Stomach (tissue), 9 donors: ENCODE data around the gene ETNK2. TPM values are rescaled to one million over a fixed set of nuclear protein-coding genes. Genes with fewer than 3 reads are reported as not detected.

Experiments
- DNase-seq, 2 donors: peaks; one replicate each; pipeline versions ENCODE4 v3.0.0 to v3.0.0-alpha.2; 2013 to 2019
- H3K27ac ChIP-seq, 5 donors: fragments of 200-600 bp in 4 of 5; sonication (generic) in 4 of 5; one replicate each; pipeline ENCODE4 v1.5.1; 2013 to 2019; ENCODE audit warnings: mild to moderate bottlenecking in 1 of 5, moderate library complexity in 1 of 5
- H3K27me3 ChIP-seq, 3 donors: fragments of 200-600 bp; sonication (generic); one replicate each; pipeline ENCODE4 v1.5.1; 2017 to 2019; ENCODE audit warnings: mixed run types in 1 of 3
- H3K36me3 ChIP-seq, 4 donors: fragments of 200-600 bp; sonication (generic); 1 replicate in 3 of 4; 2 replicates in 1 of 4; pipeline ENCODE4 v1.5.1; 2016 to 2019
- H3K4me1 ChIP-seq, 4 donors: fragments of 200-600 bp; sonication (generic); one replicate each; pipeline ENCODE4 v1.5.1; 2016 to 2019
- H3K4me3 ChIP-seq, 4 donors: fragments of 200-600 bp; sonication (generic) in 3 of 4; one replicate each; pipeline ENCODE4 v1.5.1; 2016 to 2019; ENCODE audit warnings: mild to moderate bottlenecking in 1 of 4
- H3K9me3 ChIP-seq, 4 donors: fragments of 200-600 bp; sonication (generic); one replicate each; pipeline ENCODE4 v1.5.1; 2016 to 2019
- EP300 ChIP-seq: sonication (generic); formaldehyde crosslinking; IDR thresholded peaks from one replicate; pipeline ENCODE4 v1.6.1; 2017; ENCODE audit warnings: antibody characterized with exemption
- POLR2A ChIP-seq, 4 donors: fragments of 450-650 bp; IDR thresholded peaks; one replicate each; pipeline ENCODE4 v1.6.1; 2016; ENCODE audit warnings: antibody characterized with exemption in 4 of 4, control low read depth in 2 of 4, mild to moderate bottlenecking in 1 of 4, moderate library complexity in 1 of 4
- POLR2AphosphoS5 ChIP-seq, 3 donors: sonication (generic); formaldehyde crosslinking; IDR thresholded peaks; one replicate each; pipeline ENCODE4 v1.6.1; 2016; ENCODE audit warnings: antibody characterized with exemption in 3 of 3
- WGBS, 5 donors: extraction: QIAGEN DNeasy Blood & Tissue Kit in 3 of 5; methylation state at CpG; one replicate each; pipeline versions ENCODE4 v1.1.5 to v1.1.7; 2013 to 2018; 5-methylcytosine and 5-hydroxymethylcytosine counted together
- intact Hi-C: fragments of 100-400 bp; cut with DNase I; formaldehyde crosslinking; loops from one replicate; pipeline ENCODE4 v1.15.1; 2023; ENCODE audit warnings: low total_unique reads
- polyA plus RNA-seq, 3 donors: library from polyadenylated mRNA; stranded (reverse); fragments of 200-250 nt; gene quantifications; one replicate each; pipeline ENCODE4 v1.2.3, GENCODE V29; 2013
- total RNA-seq, 5 donors: library from RNA; depleted of rRNA; stranded (reverse); fragments of >200 nt; gene quantifications; one replicate each; pipeline versions ENCODE4 v1.1.0 to v1.2.3, GENCODE V29; 2014 to 2016
- TF ChIP-seq, protein P1 (sequence below), 7 experiments: fragments of 450-650 bp in 4 of 7; fragments of 200-600 bp in 3 of 7; sonication (generic) in 3 of 7; IDR thresholded peaks; one replicate each; pipeline ENCODE4 v1.5.1; 2016 to 2019; ENCODE audit warnings: antibody characterized with exemption in 7 of 7, control low read depth in 2 of 7, mild to moderate bottlenecking in 1 of 7
- donor health status: healthy with polysubstance abuse.
- donor health status: Bipolar disorder and iron deficiency.
- donor health status: healthy.

ETNK2 gene
- total and polyA plus RNA-seq, 8 donors: 0.45 to 12.2 (median 7.1) TPM

DNA sequence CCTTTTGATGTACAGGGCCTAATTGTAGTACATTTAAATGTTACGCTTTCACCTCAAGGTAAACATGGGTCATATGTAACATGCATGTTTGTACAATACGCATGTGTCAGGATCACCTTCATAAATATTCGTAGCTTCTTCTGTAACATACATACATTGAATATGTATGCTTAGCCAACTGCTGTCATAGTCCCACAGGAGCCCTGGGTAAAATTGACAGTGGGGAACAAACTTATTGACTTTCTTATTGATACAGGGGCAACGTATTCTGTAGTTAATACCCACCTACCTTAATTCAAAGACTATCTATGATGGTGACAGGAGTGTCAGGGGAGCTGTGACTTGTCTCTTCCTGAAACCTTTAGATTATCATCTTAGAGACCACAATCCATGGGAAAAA, 18.0 kb upstream of the ETNK2 start:
- H3K27me3 ChIP-seq: peaks cover 0 to 15% (median 0%) of the 10 kb centered on the region in 3 donors
- no peak overlapping the region for H3K4me3 ChIP-seq
- no peak for TF ChIP-seq POLR2A (IDR thresholded peaks at IDR 0.05)
- TF ChIP-seq, protein P1, sequence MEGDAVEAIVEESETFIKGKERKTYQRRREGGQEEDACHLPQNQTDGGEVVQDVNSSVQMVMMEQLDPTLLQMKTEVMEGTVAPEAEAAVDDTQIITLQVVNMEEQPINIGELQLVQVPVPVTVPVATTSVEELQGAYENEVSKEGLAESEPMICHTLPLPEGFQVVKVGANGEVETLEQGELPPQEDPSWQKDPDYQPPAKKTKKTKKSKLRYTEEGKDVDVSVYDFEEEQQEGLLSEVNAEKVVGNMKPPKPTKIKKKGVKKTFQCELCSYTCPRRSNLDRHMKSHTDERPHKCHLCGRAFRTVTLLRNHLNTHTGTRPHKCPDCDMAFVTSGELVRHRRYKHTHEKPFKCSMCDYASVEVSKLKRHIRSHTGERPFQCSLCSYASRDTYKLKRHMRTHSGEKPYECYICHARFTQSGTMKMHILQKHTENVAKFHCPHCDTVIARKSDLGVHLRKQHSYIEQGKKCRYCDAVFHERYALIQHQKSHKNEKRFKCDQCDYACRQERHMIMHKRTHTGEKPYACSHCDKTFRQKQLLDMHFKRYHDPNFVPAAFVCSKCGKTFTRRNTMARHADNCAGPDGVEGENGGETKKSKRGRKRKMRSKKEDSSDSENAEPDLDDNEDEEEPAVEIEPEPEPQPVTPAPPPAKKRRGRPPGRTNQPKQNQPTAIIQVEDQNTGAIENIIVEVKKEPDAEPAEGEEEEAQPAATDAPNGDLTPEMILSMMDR (IDR thresholded peaks at IDR 0.05): no peak
- TF ChIP-seq EP300: no peak
- no peak for TF ChIP-seq POLR2AphosphoS5 (IDR thresholded peaks at IDR 0.05)
- no peaks in the 10 kb centered on the region for H3K36me3 ChIP-seq
- WGBS, 5 donors: 80 to 95% (median 93%) methylated on average over 4 of the region's 4 CpGs
- intact Hi-C loops: no loop called here
- peaks cover 0 to 23% (median 8%) of the 10 kb centered on the region in 4 donors for H3K9me3 ChIP-seq
- no peaks in the 10 kb centered on the region for H3K4me1 ChIP-seq
- H3K27ac ChIP-seq: no peak overlapping the region
- DNase-seq: no peak

DNA sequence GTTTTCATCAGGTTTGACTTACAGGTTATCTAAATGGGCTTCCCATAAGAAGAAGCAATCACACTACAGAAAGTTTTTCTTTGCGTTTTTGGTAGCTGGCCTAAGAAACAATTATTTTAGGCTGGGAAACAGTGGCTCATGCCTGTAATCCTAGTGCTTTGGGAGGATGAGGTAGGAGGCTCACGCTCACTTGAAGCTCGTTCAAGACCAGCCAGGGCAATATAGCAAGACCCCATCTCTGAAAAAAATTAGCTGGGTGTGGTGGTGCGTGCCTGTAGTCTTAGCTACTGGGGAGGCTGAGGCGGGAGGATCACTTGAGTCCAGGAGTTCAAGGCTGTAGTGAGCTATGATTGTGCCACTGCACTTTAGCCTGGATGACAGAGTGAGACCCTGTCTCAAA, 15.9 kb upstream of the ETNK2 start:
- Histone ChIP-seq H3K36me3 (no peaks in the 10 kb centered on the region), H3K4me1 (peaks cover 0 to 2% (median under 1%) of the 10 kb centered on the region in 4 donors), H3K4me3 (no peak overlapping the region), H3K9me3 (peaks cover 0 to 23% (median 8%) of the 10 kb centered on the region in 4 donors), H3K27ac (no peak overlapping the region), H3K27me3 (peaks cover 0 to 10% (median 0%) of the 10 kb centered on the region in 3 donors)
- intact Hi-C loops: no loop called here
- no peak for TF ChIP-seq POLR2AphosphoS5 (IDR thresholded peaks at IDR 0.05)
- TF ChIP-seq, protein P1 (IDR thresholded peaks at IDR 0.05): no peak
- TF ChIP-seq POLR2A (IDR thresholded peaks at IDR 0.05): no peak
- no peak for TF ChIP-seq EP300
- WGBS, 5 donors: 73 to 94% (median 91%) methylated on average over 5 of the region's 5 CpGs
- DNase-seq: no peak

DNA sequence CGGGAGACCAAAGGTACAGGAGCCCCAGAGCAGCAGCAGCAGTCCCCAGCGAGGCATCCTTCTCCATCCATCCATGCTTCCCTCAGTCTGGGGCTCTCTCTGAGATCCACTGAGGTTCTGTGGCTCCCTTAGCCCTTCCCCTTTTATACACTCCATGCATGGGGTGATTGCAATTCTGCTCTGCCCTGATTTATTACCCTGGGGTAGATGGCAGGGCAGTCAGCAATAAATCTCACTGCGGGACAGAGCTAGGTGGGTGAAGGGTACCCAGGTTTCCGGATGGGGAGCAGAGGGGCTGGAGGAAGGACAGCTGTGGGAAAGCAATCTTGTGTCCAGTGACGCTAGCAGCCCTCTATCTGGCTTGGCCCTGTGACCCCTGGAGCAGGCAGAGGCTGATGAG, 14.4 kb upstream of the ETNK2 start, which contains the start of gene REN:
REN (minus strand) TSS at position 119 of the 400 bp plus-strand sequence; CDS start at position 75, 44 bp downstream.
- intact Hi-C loops: no loop called here
- Histone ChIP-seq H3K9me3 (peaks cover 0 to 23% (median 8%) of the 10 kb centered on the region in 4 donors), H3K27me3 (peaks cover 0 to 17% (median 0%) of the 10 kb centered on the region in 3 donors), H3K4me3 (no peak within 1 kb of the TSS), H3K4me1 (peaks cover 6 to 9% (median 7%) of the 10 kb centered on the region in 4 donors), H3K36me3 (no peaks in the 10 kb centered on the region), H3K27ac (no peak within 1 kb of the TSS)
- TF ChIP-seq, protein P1 (IDR thresholded peaks at IDR 0.05): no peak
- TF ChIP-seq EP300 (no peak), POLR2AphosphoS5 (IDR thresholded peaks at IDR 0.05) (no peak), POLR2A (IDR thresholded peaks at IDR 0.05) (no peak)
- WGBS, 5 donors: 66 to 84% (median 75%) methylated on average over 4 to 5 of the region's 5 CpGs
- no peak for DNase-seq

DNA sequence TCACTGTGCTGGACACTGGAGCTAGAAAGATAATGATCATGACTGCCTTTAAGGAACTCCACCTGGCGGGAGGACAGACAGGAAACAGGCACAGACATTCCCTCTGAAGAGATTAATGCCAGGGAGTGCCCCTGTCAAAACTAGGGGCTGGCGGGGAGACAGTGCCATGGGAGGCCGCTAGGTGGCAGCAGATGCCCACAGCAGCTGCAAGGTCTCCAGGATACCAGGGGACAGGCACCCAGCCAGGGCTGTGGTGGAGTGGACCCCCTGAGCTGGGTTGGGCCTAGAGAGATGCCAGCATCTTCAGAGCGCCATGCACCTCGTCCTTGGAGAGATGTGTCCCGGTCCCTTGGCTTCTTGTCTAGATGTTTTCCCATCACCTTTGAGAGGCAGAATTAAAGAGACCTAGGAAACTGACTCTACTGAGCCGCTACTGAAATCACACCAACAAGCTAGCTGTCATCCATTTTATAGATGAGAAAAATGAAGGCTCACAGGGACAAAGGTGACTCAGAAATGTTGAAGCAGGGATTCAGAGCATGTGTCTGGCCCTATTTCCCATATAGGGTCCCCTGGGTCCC, 10.7 kb upstream of the ETNK2 start:
- H3K27ac ChIP-seq: no peak overlapping the region
- H3K9me3 ChIP-seq: no peaks in the 10 kb centered on the region
- no peak overlapping the region for H3K4me3 ChIP-seq
- H3K36me3 ChIP-seq: no peaks in the 10 kb centered on the region
- H3K4me1 ChIP-seq: peaks cover 6 to 9% (median 7%) of the 10 kb centered on the region in 4 donors
- 12 to 17% (median 13%) methylated on average over 6 to 7 of the region's 7 CpGs for WGBS, 5 donors
- TF ChIP-seq POLR2AphosphoS5 (IDR thresholded peaks at IDR 0.05) (peak in 1 of 3 donors; percentile 57), POLR2A (IDR thresholded peaks at IDR 0.05) (no peak)
- TF ChIP-seq, protein P1 (IDR thresholded peaks at IDR 0.05): peak in 6 of 7 experiments; percentile 51 to 99 (median 98)
- intact Hi-C loops: loop anchor here (5.0 kb wide), 1 partner anchor 200 kb away; no protein-coding TSS in a partner anchor
- DNase-seq: peak; percentile 88 to 92
- H3K27me3 ChIP-seq: peaks cover 0 to 21% (median 0%) of the 10 kb centered on the region in 3 donors
